ENCODE data around the gene GALK1.
"Not testable (repeated sequence)": the region's sequence is repeated elsewhere in the genome, so short reads cannot be mapped to it uniquely, and the experiment has no call there.

Gene GALK1

DNA sequence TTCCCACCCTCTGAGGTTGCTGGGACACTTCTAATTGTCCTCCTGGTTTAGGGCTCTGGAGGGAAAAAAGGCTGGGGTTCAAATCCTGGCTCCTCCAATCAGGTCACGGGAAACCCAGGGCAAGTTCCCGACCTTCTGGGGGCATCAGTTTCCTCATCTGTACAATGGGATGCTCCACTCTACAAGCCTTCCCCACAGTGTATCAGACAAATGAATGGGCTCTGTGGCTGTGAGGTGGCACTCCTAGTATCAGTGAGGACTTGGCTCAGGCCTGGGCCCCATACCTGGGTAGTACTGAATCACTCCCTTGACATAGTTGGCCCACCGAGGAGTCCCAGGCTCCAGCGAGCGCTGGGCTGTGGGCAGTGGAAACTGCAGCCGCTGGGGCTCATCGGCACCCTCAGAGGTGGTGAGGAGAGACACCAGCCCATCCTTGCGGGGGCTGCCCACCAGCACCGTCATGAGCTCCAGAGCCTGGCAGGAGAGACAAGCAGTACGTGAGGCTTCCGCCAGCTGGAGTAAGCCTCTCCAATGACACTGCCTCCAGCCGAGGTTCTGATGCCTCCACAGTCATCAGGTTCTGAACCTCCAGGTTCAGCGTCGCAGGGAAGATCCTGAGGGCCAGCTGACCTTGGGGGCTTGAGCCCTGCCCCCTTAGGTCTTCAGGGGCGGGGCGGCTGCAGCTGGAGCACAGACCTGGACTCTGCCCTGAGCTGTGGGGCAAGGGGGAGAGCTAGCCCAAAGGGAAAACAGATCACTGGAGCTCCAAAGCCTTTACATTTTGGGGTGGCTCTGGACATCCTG, 1.2 kb downstream of the GALK1 start:
- no peak for DNase-seq (ENCODE audit: low read depth)

DNA sequence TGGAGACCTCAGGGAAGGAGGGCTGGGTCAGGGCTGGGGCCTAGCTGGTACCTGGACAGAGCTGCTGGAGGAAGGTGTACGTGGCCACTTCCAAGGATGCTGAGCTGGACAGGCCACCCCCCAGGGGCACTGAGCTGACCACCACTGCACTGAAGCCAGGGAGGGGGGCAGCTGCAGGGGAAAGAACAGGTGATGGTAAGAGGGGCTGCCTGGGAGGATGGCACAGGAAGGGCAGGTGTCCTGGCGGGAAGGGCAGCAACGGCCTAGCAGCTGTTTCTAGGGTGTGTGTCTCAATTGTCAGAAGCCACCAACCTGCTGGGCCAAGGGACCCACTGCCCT, 1.8 kb downstream of the GALK1 start:
- no peak for DNase-seq (ENCODE audit: low read depth)

DNA sequence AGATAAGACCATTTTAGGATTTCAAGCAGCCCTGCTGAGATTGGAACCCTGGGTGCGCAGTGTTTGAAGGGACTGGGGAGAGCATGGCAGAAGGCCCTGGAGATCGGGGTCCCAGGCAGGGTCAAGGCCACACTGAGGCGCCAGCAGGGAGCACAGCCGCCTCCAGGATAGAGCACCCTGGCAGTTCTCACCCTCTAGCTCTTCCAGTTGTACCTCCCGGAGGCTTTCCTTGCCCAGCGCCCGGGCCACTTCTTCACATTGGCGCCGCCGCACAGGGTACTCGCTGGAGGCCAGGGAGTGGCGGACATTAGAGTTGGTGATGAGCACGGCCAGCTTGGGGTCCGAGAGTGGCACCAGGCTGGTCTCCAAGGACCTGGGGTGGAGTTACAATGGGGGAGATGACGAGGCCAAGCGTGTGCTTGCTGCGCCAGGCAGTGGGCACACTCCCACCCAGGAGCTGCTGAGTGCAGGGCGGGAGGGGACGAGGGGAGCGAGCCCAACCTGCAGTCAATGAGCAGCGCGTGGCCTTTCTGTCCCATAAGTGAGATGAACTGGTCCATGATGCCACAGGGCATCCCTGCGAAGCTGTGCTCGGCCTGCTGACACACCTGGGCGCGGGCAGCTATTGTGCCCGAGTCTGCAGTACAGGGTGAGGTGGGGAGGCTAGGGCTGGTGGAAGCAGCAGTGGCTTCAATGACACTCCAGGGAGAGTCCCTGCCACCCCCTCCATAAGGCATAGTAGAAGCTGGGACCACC, 2.3 kb downstream of the GALK1 start:
- no peak for DNase-seq (ENCODE audit: low read depth)

DNA sequence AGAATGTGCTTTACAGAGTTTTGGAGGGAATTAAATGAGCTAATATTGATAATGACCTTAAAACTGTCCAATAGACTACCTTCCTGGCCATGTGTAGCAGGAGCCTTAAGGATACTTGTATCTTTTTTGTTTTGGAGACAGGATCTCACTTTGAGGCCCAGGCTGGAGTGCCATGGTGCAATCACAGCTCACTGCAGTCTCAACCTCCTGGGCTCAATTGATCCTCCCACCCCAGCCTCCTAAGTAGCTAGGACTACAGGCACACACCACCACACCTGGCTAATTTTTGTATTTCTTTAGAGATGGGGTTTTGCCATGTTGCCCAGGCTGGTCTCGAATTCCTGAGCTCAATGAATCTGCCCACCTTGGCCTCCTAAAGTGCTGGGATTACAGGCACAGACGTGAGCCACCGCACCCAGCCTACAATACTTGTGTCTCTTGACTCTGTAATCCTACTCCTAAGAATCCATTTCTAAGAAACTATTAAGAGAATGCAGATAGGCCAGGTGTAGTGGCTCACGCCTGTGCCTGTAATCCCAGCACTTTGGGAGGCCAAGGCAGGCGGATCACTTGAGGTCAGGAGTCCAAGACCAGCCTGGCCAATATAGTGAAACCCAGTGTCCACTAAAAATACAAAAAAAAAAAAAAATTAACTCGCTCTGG, 4.9 kb downstream of the GALK1 start:
- DNase-seq (ENCODE audit: low read depth): not testable (repeated sequence)

DNA sequence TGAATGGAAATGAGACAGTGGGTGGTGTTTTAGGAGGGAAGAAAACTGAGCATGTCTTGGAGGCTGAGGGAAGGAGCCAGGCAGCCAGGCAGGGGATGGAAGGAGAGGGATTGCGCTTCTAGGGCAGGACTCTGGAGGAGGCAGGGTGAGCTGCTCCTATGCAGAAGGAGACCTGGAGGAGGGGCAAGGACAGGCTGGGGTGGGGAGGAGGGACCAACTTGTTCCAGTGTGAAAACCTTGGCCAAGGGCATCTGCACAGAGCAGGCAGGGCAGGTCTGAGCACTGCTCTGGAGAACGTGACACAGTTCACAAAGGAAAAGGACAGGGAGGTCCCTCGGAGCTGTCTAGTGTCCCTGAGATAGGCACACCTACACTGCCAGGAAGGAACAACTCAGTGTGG, 5.5 kb downstream of the GALK1 start:
- DNase-seq (ENCODE audit: low read depth): no peak

DNA sequence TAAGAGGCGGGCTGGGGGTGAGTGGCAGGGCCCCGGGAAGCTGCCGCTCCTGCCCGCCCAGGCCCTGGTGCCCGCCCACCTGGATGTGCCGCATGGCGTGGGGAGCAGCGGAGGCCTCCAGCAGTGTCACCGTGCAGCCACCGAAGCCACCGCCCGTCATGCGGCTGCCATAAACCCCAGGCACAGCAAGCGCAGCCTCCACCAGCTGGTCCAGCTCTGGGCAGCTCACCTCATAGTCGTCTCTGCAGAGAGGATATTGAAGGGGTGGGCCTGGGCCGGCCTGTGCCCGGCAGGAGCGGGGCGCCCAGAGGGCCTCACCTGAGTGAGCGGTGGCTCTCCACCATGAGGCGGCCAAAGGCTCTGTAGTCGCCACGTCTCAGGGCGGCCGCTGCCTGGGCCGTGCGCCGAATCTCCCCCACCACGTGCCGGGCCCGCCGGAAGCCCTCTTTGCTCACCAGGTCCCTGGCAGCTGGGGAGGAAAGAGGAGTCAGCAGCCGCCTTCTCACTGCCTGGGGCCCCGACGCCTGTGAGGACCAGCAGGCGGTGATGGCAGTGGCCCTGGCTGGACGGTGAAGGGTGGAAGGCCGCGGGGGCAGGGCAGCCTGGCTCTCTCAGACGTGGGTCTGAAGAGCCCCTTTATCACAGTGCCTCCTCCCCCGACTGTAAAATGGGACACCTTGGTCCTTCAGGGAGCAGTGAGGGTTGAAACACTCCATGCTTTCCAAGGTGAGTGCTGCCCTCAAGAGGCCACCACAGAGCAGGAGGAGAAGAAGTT, 6.7 kb downstream of the GALK1 start:
- DNase-seq (ENCODE audit: low read depth): no peak

DNA sequence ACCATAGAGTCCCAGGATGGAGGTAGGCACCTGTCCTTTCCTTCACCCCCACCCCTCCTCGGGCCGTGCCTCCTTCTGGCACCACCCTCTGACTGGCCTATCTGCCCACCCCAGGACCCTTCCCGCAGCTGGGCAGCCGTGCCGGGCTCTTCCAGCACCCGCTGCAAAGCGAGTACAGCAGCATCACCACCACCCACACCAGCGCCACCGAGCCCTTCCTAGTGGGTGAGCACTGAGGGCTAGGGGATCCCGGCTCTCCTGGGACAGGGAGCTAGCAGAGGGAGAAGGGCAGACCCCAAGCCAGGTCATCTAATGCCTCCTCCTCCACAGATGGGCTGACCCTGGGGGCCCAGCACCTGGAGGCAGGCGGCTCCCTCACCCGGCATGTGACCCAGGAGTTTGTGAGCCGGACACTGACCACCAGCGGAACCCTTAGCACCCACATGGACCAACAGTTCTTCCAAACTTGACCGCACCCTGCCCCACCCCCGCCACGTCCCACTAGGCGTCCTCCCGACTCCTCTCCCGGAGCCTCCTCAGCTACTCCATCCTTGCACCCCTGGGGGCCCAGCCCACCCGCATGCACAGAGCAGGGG, 7.8 kb downstream of the GALK1 start:
- DNase-seq (ENCODE audit: low read depth): no peak

DNA sequence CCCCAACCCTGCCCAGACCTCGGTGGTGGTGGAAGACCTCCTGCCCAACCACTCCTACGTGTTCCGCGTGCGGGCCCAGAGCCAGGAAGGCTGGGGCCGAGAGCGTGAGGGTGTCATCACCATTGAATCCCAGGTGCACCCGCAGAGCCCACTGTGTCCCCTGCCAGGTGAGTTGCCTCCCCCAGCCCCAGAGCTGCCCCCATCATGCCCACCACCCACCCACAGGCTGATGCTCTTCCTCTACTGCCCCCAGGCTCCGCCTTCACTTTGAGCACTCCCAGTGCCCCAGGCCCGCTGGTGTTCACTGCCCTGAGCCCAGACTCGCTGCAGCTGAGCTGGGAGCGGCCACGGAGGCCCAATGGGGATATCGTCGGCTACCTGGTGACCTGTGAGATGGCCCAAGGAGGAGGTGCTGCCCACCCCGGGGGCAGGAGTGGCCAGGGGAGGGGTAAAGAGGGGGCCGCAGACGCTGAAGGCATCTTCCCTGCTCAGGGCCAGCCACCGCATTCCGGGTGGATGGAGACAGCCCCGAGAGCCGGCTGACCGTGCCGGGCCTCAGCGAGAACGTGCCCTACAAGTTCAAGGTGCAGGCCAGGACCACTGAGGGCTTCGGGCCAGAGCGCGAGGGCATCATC, 8.4 kb downstream of the GALK1 start:
- DNase-seq (ENCODE audit: low read depth): no peak

DNA sequence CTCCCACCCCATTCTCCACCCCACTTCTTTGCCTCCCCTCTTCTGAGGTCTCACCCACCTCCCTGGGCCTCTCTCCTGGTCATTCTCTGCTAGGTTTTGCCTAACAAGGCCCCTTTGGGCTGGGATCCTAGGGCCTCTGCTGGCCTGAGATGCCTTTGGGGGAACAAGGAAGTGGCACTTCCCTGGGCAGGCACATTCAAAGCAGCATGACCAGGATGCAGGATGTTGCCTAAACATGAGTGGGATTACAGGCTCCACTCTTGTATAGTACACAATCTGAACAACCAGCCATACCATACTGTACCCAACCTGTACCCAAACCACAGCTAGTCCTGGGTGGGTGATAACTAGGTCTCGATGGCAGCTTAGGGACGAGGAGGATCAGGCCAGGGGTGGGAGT, 9.0 kb downstream of the GALK1 start:
- DNase-seq (ENCODE audit: low read depth): no peak

DNA sequence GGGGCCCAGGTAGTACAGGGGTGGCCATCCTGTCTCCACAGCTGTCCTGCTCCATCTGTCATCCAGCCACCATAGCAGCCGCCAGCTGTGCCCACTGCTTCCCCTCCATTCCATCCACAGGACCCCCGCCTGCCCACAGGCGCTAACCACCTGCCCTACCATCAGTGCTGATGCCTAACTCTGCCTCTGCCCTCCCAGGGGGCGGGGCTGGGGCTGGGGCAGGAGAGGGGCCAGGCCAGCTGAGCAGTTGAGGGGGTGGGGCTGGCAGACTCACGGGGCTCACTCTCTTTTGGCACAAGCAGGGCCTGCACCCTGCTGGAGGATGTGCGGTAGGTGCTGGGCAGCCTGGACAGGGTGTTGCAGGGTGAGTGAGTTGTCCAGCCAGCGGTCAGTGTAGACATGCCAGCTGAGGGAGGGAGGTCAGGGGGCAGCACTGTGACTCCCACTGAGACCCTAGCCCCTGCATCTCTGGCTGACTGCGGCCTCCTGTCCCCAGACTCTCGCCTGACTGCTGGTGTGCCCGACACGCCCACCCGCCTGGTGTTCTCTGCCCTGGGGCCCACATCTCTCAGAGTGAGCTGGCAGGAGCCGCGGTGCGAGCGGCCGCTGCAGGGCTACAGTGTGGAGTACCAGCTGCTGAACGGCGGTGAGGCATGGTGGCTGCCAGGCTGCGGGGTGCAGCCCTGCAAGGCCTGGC, 9.6 kb downstream of the GALK1 start:
- no peak for DNase-seq (ENCODE audit: low read depth)

DNA sequence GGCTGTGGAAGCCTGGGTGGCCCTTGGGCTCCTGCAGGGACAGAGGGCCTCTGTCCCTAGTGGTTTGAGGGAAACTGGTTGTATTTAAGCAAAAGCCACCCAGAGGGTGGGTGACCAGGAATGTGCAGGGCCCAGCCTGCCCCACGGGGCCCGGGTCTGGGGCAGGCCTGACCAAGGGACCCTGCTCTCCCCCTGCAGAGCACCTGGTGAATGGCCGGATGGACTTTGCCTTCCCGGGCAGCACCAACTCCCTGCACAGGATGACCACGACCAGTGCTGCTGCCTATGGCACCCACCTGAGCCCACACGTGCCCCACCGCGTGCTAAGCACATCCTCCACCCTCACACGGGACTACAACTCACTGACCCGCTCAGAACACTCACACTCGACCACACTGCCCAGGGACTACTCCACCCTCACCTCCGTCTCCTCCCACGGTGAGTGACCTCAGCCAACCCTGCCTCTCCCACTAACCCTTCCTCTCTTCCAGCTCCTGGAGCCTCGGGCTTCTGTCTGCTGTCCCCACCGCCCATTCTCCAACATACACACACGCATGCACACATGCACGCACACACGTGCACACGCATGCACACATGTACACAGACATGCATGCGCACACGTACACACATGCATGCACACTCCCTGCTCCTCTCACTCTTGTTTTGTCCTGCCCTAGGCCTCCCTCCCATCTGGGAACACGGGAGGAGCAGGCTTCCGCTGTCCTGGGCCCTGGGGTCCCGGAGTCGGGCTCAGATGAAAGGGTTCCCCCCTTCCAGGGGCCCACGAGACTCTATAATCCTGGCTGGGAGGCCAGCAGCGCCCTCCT, 10.4 kb downstream of the GALK1 start:
- DNase-seq (ENCODE audit: low read depth): no peak

DNA sequence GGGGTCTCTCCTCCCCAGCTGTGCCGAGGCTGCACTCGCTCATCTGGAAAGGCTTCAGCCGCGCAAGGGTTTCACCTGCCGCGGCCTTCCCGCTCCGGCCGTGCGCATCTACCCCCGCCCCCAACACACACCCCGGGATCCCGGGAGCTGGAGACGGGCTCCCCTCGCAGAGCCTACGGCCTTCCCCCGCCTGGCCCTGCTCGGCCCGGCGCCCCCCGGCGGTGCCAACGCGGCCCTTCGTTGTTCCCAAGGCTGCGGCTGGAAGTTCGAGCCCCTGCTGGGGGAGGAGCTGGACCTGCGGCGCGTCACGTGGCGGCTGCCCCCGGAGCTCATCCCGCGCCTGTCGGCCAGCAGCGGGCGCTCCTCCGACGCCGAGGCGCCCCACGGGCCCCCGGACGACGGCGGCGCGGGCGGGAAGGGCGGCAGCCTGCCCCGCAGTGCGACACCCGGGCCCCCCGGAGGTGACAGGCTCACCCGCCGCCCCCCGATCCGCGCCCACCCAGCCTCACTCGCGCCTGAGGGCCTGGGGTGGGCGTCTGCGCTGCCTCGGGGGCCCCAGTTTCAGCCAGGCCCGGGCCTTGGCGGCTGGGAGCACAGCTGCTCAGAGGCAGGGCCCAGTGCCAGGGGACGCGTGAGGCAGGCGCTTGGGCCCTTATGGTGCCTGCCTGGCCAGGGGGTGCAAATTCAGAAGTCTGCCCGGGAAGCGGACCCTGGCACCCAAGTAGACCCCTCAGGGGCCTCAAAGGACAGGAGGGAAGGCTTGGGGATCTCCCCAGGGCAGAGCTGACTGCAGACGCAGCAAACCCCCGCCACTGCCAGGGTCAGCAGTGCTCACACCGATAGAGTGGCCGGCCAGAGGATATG, 11.2 kb downstream of the GALK1 start:
- DNase-seq (ENCODE audit: low read depth): peak; percentile 84

DNA sequence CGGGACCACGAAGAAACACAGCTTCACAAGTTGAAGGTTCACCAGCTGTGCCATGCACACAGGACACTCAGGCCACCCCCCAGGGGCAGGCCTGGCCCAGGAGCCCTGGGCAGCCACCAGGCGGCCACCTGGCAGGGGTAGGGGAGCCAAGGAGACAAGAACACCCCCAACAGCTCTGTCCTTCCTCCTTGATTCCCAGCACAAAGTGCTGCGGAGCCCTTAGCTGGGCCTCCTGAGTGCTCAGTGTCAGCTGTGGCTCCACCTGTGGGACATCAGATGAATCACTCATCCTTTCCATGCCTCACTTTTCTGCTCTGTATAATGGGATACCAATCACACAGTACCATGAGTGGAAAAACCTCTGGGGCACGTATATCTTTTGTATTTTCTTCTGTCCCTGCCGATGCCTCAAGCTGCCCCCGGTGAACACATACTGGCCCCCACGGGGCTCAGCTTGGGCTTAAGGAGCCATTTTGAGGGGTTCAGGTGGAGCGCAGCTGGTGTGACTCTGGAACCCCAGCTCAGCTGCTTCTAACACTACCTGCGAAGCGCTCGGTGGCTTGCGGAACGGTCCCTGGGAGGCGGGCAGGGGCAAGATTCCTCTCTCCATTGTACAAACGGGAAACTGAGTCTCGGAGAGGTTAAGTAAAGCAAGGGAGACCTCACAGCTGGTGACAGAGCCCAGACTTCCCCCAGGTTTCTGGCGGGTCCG, 12.0 kb downstream of the GALK1 start:
- no peak for DNase-seq (ENCODE audit: low read depth)

DNA sequence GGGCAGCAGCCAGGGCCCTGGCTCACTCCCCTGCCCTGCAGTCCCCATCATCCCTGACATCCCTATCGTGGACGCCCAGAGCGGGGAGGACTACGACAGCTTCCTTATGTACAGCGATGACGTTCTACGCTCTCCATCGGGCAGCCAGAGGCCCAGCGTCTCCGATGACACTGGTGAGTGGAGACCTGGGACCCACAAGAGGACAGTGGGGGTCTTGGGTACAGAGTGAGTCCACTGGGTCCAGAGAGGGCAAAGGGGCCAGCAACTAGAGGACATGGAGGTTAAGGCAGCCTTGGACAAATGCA, 12.6 kb downstream of the GALK1 start:
- no peak for DNase-seq (ENCODE audit: low read depth)

DNA sequence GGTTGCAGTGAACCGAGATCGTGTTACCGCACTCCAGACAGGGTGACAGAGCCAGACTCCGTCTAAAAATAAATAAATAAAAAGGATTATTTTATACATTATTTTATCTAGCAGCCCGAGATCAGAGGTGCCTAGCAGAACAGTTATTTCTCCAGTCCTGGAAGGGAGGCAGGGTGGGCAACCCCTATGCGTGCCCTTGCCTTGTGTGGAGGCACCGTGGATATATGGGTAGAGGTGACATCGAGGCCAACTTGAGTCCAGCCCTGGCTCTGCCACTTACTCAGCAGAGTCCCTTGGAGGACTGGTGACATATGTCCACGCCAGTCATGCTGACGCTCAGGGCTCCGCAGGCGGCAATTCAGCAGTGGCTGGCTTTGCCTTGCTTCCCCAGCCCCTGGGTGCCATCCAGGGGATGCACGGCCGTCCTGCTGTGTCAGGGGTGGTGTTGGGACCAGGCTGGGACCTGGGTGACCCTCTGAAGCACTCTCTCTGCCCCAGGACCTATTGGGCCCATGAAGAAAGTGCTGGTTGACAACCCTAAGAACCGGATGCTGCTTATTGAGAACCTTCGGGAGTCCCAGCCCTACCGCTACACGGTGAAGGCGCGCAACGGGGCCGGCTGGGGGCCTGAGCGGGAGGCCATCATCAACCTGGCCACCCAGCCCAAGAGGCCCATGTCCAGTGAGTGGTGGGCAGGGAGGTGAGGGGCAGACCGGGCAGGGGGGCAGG, 13.2 kb downstream of the GALK1 start:
- no peak for DNase-seq (ENCODE audit: low read depth)

DNA sequence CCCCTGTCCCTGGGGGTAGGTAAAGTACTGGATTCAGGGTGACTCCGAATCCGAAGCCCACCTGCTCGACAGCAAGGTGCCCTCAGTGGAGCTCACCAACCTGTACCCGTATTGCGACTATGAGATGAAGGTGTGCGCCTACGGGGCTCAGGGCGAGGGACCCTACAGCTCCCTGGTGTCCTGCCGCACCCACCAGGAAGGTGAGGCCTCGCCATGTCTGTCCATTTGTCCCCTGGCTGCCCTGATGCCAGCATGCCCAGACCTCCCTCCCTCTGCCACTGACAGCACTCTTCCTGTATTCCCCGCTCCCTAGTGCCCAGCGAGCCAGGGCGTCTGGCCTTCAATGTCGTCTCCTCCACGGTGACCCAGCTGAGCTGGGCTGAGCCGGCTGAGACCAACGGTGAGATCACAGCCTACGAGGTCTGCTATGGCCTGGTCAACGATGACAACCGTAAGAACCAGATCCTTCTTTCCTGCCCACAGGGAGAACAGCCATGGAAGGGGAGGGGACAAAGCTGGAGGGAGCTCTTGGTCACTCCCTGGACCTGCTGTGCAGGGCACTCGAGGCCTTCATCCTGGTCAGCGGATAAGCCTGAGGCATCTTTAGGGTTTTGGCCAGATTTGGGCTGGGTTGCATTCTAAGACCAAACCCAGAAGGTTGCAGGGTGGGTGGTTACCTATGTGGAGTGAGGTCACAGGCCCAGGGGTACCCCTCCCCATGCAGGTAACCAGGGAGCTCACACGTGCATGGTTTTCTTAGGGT, 14.2 kb downstream of the GALK1 start:
- no peak for DNase-seq (ENCODE audit: low read depth)
